Endothelial cell of umbilical vein (primary cell): ENCODE data around the gene HBG2. TPM values are rescaled to one million over a fixed set of nuclear protein-coding genes. Genes with fewer than 3 reads are reported as not detected.

Experiments
- BruUV-seq: library from RNA; stranded (reverse); fragments of 400-500 nt; replicated peaks from 2 replicates; lab custom pipeline; 2021; lab: Mats Ljungman, UMichigan
- CTCF ChIA-PET: fragments of 300-600, 350-600 bp; sonication (Branson Sonifier 250); formaldehyde crosslinking; loops from one replicate; lab custom pipeline; 2021; ENCODE audit warnings: antibody characterized with exemption, inconsistent platforms; lab: Charles Lee
- POLR2A ChIA-PET: fragments of 300-600, 350-600 bp; sonication (Branson Sonifier 250); formaldehyde crosslinking; loops from one replicate; lab custom pipeline; 2021; ENCODE audit warnings: antibody characterized with exemption, inconsistent platforms; lab: Charles Lee
- DNase-seq: peaks from one replicate; pipeline ENCODE4 v3.0.0-alpha.2; 2011; ENCODE audit warnings: low read depth, low spot score
- FAIRE-seq: peaks from 2 replicates; lab custom pipeline; 2011; peaks lifted over from hg19 to GRCh38; lab: Jason Lieb, UNC
- H2AFZ ChIP-seq: 2 replicates; pipeline ENCODE4 v1.6.0; 2012; ENCODE audit warnings: low read depth, low read length, control low read depth, inconsistent platforms
- H3K27ac ChIP-seq: 2 replicates; pipeline ENCODE4 v1.5.1; 2011; ENCODE audit warnings: low read depth, mild to moderate bottlenecking, control low read depth, low read length, moderate library complexity; ENCODE audit not compliant: insufficient read depth
- H3K27me3 ChIP-seq, 2 experiments: 2 replicates each; pipeline versions ENCODE4 v1.6.0 to v1.6.1; 2011; ENCODE audit warnings: low read length in 2 of 2, mixed read lengths in 1 of 2; ENCODE audit not compliant: control insufficient read depth in 2 of 2, insufficient read depth in 2 of 2
- H3K36me3 ChIP-seq, 2 experiments: 2 replicates in 1 of 2; 3 replicates in 1 of 2; pipeline ENCODE4 v1.5.1; 2011; ENCODE audit warnings: low read length in 2 of 2, mild to moderate bottlenecking in 1 of 2, moderate library complexity in 1 of 2; ENCODE audit not compliant: control insufficient read depth in 2 of 2, insufficient read depth in 2 of 2; ENCODE audit errors: extremely low read depth in 1 of 2
- H3K4me1 ChIP-seq: 3 replicates; pipeline ENCODE4 v1.5.1; 2011; ENCODE audit warnings: mild to moderate bottlenecking, low read length; ENCODE audit not compliant: control insufficient read depth, insufficient read depth; ENCODE audit errors: extremely low read depth
- H3K4me2 ChIP-seq: 2 replicates; pipeline ENCODE4 v1.6.1; 2011; ENCODE audit warnings: low read length, control low read depth, mixed read lengths; ENCODE audit not compliant: insufficient read depth
- H3K4me3 ChIP-seq, 3 experiments: fragments of 200-600 bp in 1 of 3; sonication (generic), shearing (Covaris generic) in 1 of 3; replicated peaks in 1 of 3; 2 replicates each; pipeline ENCODE4 v1.5.1; 2011 to 2016; ENCODE audit warnings: control low read depth in 3 of 3, low read length in 3 of 3, mild to moderate bottlenecking in 2 of 3, inconsistent platforms in 1 of 3, low read depth in 1 of 3, moderate library complexity in 1 of 3; ENCODE audit not compliant: insufficient read depth in 1 of 3
- H3K79me2 ChIP-seq: 2 replicates; pipeline ENCODE4 v1.6.0; 2012; ENCODE audit warnings: low read length, inconsistent platforms; ENCODE audit not compliant: control insufficient read depth, insufficient read depth
- H3K9ac ChIP-seq: replicated peaks from 2 replicates; pipeline ENCODE3; 2011; ENCODE audit warnings: low read length, control low read depth; ENCODE audit not compliant: insufficient read depth; ENCODE audit errors: extremely low read depth
- H3K9me1 ChIP-seq: replicated peaks from 3 replicates; pipeline ENCODE4 v1.6.0; 2011; ENCODE audit warnings: mild to moderate bottlenecking, low read length; ENCODE audit not compliant: control insufficient read depth, insufficient read depth; ENCODE audit errors: extremely low read depth
- H3K9me3 ChIP-seq: replicated peaks from 2 replicates; pipeline ENCODE4 v1.5.1; 2012; ENCODE audit warnings: low read length, inconsistent platforms; ENCODE audit not compliant: control insufficient read depth, insufficient read depth
- H4K20me1 ChIP-seq: replicated peaks from 2 replicates; pipeline ENCODE3; 2011; ENCODE audit warnings: mild to moderate bottlenecking, low read length; ENCODE audit not compliant: control insufficient read depth, insufficient read depth; ENCODE audit errors: extremely low read depth
- CTCF ChIP-seq, 2 donors: IDR thresholded peaks; 1 replicate in 1 of 2; 2 replicates in 1 of 2; pipeline ENCODE4 v1.5.1; 2011; ENCODE audit warnings: low read length in 2 of 2, mild to moderate bottlenecking in 2 of 2, moderate library complexity in 2 of 2, control low read depth in 1 of 2, inconsistent platforms in 1 of 2, low read depth in 1 of 2; ENCODE audit not compliant: insufficient read depth in 1 of 2; ENCODE audit errors: extremely low read depth in 1 of 2
- EZH2 ChIP-seq: IDR thresholded peaks from 2 replicates; pipeline ENCODE4 v1.6.1; 2012; ENCODE audit warnings: borderline replicate concordance, low read depth, mild to moderate bottlenecking, moderate library complexity, low read length, inconsistent platforms; ENCODE audit not compliant: severe bottlenecking
- FOS ChIP-seq: IDR thresholded peaks from 2 replicates; pipeline ENCODE4 v1.6.1; 2011; ENCODE audit warnings: mild to moderate bottlenecking, low read length, moderate library complexity, borderline replicate concordance; ENCODE audit not compliant: insufficient read depth
- GATA2 ChIP-seq: IDR thresholded peaks from 2 replicates; pipeline ENCODE4 v1.7.0; 2011; ENCODE audit warnings: low read depth, mild to moderate bottlenecking, moderate library complexity, mixed read lengths, low read length; ENCODE audit not compliant: insufficient read length, insufficient read depth
- JUN ChIP-seq: IDR thresholded peaks from 2 replicates; pipeline ENCODE4 v1.6.1; 2011; ENCODE audit warnings: borderline replicate concordance, low read depth; ENCODE audit not compliant: insufficient read length, insufficient read depth
- MAX ChIP-seq: IDR thresholded peaks from 2 replicates; pipeline ENCODE4 v1.6.1; 2011; ENCODE audit not compliant: insufficient read depth, insufficient read length
- MYC ChIP-seq: IDR thresholded peaks from one replicate; pipeline ENCODE4 v1.6.1; 2011; ENCODE audit warnings: mild to moderate bottlenecking, low read depth, low read length
- POLR2A ChIP-seq: IDR thresholded peaks from 2 replicates; pipeline ENCODE4 v1.6.1; 2012; ENCODE audit warnings: low read depth, mild to moderate bottlenecking, control low read depth, low read length
- POLR2AphosphoS5 ChIP-seq: IDR thresholded peaks from 2 replicates; pipeline ENCODE4 v1.6.1; 2012; ENCODE audit warnings: low read depth, mild to moderate bottlenecking, control low read depth, low read length, moderate library complexity; ENCODE audit not compliant: insufficient read depth
- dilution Hi-C: fragments of 300-500 bp; cut with MboI; formaldehyde crosslinking; loops from one replicate; pipeline ENCODE4 v1.15.0; 2019; ENCODE audit warnings: low sequenced_read_pairs; ENCODE audit not compliant: extremely low pct_ligation_motif_present
- intact Hi-C: fragments of 100-400 bp; cut with micrococcal nuclease; formaldehyde crosslinking; loops from one replicate; pipeline ENCODE4 v1.10.0; 2022
- polyA plus RNA-seq, 4 experiments: library from polyadenylated mRNA; depleted of rRNA in 3 of 4; stranded (reverse) in 3 of 4; unstranded in 1 of 4; fragments of >200 nt; gene quantifications; 2 replicates each; pipeline versions ENCODE4 v1.2.1 to v1.2.3, GENCODE V29; 2011 to 2012; ENCODE audit warnings: missing spikeins in 1 of 4
- total RNA-seq: library from RNA; stranded (reverse); gene quantifications from 2 replicates; pipeline ENCODE4 v1.2.3, GENCODE V29; 2021

Gene HBG2
- total and polyA plus RNA-seq, 2 donors (not counting 3 experiments of a cell fraction or from before 2014, with no cell fraction given), result 1.2 TPM; not detected in 1

DNA sequence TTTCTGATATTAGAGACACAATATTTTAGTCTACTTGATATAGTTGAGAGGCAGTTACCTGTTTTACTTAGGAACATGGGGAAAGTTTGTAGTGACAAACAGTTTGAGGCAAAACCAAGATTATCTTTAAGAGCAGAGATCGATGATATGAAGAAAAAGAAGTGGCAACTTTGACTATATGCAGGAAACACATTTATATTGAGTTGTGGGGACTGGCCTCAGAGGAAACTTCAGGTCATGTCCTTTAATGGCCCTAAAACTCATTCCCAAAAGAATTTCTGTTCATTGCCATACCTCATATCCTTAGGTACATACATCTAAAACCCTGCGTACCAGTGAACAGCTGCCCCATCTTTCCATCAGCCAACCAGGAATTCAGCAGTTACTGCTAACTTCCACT, 9.4 kb downstream of the HBG2 start:
- BruUV-seq, result no TSS peak
- Histone ChIP-seq H3K27ac (no peak overlapping the region), H3K9ac (no peak overlapping the region), H3K4me3 (no peak overlapping the region), H3K27me3 (no peaks in the 10 kb centered on the region), H3K9me3 (no peaks in the 10 kb centered on the region), H3K4me2 (no peak overlapping the region), H3K79me2 (no peaks in the 10 kb centered on the region), H2AFZ (no peak overlapping the region), H3K36me3 (no peaks in the 10 kb centered on the region), H4K20me1 (no peaks in the 10 kb centered on the region), H3K9me1 (no peaks in the 10 kb centered on the region), H3K4me1 (no peaks in the 10 kb centered on the region)
- CTCF ChIA-PET, result no interaction called here
- no peak for FAIRE-seq
- DNase-seq, result no peak
- POLR2A ChIA-PET, result no interaction called here
- TF ChIP-seq POLR2A (no peak), POLR2AphosphoS5 (no peak), MYC (no peak), MAX (no peak), EZH2 (no peak), JUN (no peak), GATA2 (no peak), FOS (no peak), CTCF (IDR thresholded peaks at IDR 0.05; ENCODE audit: extremely low read depth in 1 of 2, insufficient read depth in 1 of 2, low read depth in 1 of 2, low read length in 2 of 2) (no peak)
- intact Hi-C loops, result no loop called here
- dilution Hi-C loops, result no loop called here
